Fibroblast of mammary gland (primary cell): ENCODE results near the gene TUFM.
"Not testable (repeated sequence)": the region's sequence is repeated elsewhere in the genome, so short reads cannot be mapped to it uniquely, and the experiment has no call there.

ENCODE experiments used
- DNase-seq: peaks from one replicate; pipeline ENCODE4 v3.0.0-alpha.2; 2010; ENCODE audit warnings: low read depth
- H3K4me3 ChIP-seq: 2 replicates; pipeline ENCODE4 v1.5.1; 2011; ENCODE audit warnings: low read depth, mild to moderate bottlenecking, low read length, moderate library complexity; ENCODE audit not compliant: control insufficient read depth
- CTCF ChIP-seq: conservative IDR thresholded peaks from 2 replicates; pipeline ENCODE4 v1.5.1; 2011; ENCODE audit warnings: low read depth, low read length, inconsistent platforms; ENCODE audit not compliant: control insufficient read depth, insufficient read depth

TUFM gene

DNA sequence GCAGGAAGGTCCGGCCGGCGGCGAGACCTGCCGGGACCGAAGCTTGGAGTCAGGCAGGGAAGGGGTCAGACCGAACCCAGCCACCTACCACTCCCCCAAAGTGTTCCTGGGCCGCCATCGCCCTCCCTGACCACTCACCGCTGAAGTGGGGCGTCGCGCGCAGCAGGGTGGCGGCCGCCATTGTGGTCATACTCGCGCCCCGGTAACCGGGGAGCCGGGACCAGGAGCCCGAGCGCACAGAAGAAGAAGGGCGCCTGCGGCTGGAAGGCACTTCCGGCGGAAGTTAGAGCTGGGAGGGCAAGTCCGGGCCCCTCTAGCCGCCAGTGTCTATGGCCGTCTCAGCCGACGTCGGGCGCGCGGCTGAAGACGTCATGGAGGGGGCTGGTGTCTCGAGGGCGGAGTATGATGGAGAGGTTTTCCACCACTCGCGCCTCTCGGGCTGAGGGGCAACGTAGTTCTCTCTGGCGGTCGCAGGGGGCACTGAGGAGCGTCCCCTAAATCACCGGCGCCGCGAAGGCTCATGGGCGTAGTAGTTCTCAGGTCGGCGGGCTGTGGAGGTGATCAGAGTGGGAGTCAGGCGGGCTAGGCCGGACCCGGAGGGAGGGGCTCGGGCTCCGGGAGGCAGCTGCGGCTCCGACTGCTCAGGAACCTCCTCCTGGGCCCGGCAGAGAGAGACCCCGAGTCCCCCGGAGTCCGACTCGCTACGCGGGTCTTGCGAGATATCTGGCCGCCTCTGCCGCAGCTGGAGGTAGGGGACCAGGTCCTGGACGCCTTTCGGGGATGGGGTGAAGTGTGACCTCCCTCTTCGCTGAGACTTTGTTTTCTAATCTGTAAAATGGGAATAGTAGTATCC, at the start of gene TUFM:
Gene TUFM (minus strand): TSS at position 269 of the 853 bp plus-strand sequence. CDS start 79 bp downstream, at position 190.
- peak; percentile 55 for TF ChIP-seq CTCF
- peak within 1 kb of the TSS; percentile 97 for H3K4me3 ChIP-seq

GRCh38 chr16:28895609-28896008, 49.5 kb upstream of the TUFM start:
- H3K4me3 ChIP-seq = no peak overlapping the region
- DNase-seq = no peak
- TF ChIP-seq CTCF = no peak

More for the DNA sequence above, at the start of gene TUFM:
- peak; percentile 98 for DNase-seq

DNA sequence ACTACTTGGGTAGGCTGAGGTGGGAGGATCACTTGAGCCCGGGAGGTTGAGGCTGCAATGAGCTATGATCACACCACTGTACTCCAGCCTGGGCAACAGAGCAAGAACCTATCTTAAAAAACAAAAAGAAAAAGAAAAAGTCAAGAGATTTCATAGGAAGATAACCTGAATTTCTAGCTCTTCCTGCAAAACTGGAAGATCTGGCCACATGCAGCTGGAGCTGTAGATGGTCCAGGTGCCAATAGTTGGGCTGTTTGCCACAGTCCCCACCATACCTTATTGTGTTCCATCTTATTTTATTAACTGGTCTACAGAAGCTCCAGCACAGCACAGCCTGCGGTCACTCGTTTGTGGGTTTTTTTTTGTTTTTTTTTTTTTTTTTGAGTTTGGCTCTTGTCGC, 47.1 kb upstream of the TUFM start:
- no peak for DNase-seq
- H3K4me3 ChIP-seq = no peak overlapping the region
- no peak for TF ChIP-seq CTCF

DNA sequence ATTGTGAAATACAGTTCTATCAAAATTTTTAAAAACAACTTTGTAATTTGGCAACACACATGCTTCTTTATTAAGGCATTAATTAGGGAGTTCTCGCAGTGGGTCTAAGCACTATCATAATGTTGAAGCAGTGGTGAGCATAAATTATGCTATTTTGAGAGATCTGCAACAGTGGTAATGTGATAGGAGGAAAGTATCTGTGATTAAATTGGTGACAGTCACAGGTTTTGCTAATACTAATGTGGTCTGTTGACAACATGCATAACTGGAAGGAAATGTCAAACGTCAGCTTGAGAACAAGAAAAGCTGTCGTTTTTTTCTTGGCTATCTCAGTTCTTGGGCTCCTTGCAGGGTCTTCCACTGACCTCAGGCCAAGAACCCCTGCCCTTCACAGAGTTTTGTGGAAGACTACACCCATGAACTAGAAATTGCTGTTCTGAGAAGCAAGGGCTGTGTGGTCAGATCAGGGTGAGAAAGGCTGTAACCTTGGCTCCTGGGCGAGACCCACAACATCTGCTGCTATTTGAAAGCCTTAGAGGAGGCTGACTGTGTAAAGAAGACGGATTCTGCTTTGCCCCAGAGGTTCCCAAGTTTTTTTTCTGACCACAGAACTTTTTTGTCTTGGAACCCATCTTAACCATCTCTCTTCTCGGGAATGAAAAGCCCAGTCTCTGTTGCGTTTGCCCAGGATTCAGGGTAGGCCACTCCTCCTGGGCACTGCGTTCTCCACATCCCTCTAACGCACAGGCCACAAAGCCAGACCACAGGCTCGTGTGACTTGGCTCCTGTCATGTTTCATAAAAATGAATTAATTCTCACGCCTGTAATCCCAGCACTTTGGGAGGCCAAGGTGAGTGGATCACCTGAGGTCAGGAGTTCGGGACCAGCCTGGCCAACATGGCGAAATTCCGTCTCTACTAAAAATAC, 46.1 kb upstream of the TUFM start:
- no peak for TF ChIP-seq CTCF
- no peak overlapping the region for H3K4me3 ChIP-seq
- no peak for DNase-seq

GRCh38 chr16:28890355-28890754, 44.2 kb upstream of the TUFM start:
- DNase-seq, H3K4me3 ChIP-seq: not testable (repeated sequence)

GRCh38 chr16:28886945-28887344, 40.8 kb upstream of the TUFM start:
- no peak overlapping the region for H3K4me3 ChIP-seq
- TF ChIP-seq CTCF = no peak
- no peak for DNase-seq

- DNase-seq = no peak
- H3K4me3 ChIP-seq = no peak overlapping the region
- no peak for TF ChIP-seq CTCF
Measured at GRCh38 chr16:28884045-28884444, 37.9 kb upstream of the TUFM start.
